Kidney epithelial cell (primary cell): ENCODE results near the gene NRIP1. TPM values are rescaled to one million over a fixed set of nuclear protein-coding genes. Genes with fewer than 3 reads are reported as not detected.

Experiments used
- DNase-seq: peaks from one replicate; pipeline ENCODE4 v3.0.0-alpha.2; 2010; ENCODE audit warnings: low read depth
- H3K27me3 ChIP-seq: 2 replicates; pipeline ENCODE4 v1.6.0; 2011; ENCODE audit warnings: low read length; ENCODE audit not compliant: control insufficient read depth, insufficient read depth
- H3K36me3 ChIP-seq: 2 replicates; pipeline ENCODE4 v1.5.1; 2011; ENCODE audit warnings: low read length; ENCODE audit not compliant: control insufficient read depth, insufficient read depth
- H3K4me3 ChIP-seq: 2 replicates; pipeline ENCODE4 v1.5.1; 2011; ENCODE audit warnings: low read depth, mild to moderate bottlenecking, control low read depth, low read length
- CTCF ChIP-seq: IDR thresholded peaks from 2 replicates; pipeline ENCODE4 v1.5.1; 2011; ENCODE audit warnings: mild to moderate bottlenecking, moderate library complexity, low read length, control low read depth, inconsistent platforms; ENCODE audit not compliant: insufficient read depth, poor library complexity, severe bottlenecking
- total RNA-seq: library from RNA; depleted of rRNA; stranded (reverse); fragments of >200 nt; gene quantifications from 2 replicates; pipeline ENCODE4 v1.2.3, GENCODE V29; 2015

Gene NRIP1
- total RNA-seq, 1 donor from 2014 or later: 52.6 TPM

DNA sequence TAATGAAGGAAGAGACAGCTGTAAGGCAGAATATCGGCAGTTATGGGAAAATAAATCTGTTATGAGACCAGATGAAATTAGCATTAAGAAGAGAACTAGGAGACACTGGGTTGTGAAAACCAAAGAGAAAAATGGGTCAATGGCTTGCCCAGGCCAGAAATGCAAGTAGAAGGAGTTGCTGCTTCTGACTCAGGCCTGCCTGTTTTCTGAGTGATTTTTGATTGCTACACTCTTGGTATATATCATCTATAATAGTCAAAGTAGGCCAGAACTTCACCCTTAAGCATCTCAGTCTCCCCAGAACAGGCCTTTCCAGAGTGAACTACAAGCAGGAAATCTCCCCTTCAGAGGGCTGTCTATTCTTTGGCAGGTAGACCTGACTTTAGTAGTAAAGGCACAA, 107.0 kb downstream of the NRIP1 start:
- TF ChIP-seq CTCF: no peak
- no peak for DNase-seq
- Histone ChIP-seq H3K4me3 (no peak overlapping the region), H3K36me3 (no peaks in the 10 kb centered on the region), H3K27me3 (no peaks in the 10 kb centered on the region)

GRCh38 chr21:14956807-14957206, 108.0 kb downstream of the NRIP1 start:
- no peak for TF ChIP-seq CTCF
- Histone ChIP-seq H3K36me3 (no peaks in the 10 kb centered on the region), H3K27me3 (no peaks in the 10 kb centered on the region), H3K4me3 (no peak overlapping the region)
- no peak for DNase-seq

DNA sequence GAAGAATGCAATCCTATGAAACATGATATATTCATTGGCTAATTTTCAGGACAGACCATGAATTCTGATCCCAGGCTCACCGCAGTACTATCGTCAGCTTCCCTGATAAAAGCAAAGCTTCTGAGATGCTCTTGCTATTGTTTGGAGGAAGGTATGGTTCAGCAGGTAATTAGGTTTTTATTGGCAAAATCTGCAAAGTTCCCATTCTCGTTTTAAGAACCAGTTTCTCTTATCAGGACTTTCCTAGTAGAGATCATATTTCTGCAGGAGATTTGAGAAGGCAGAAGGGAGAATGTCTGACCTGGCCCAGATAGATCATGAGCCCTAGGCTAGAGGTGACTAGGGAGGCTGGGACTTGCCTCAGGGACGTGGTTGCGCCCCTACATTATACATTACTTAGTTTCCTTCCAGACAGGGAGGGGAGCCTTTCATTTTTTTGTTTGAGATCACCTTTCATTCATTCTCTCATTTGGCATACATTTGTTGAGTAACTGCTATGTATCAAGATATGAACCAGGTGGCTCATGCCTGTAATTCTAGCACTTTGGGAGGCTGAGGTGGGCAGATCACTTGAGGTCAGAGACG, 108.8 kb downstream of the NRIP1 start:
- no peak for DNase-seq
- Histone ChIP-seq H3K4me3 (no peak overlapping the region), H3K27me3 (no peaks in the 10 kb centered on the region), H3K36me3 (no peaks in the 10 kb centered on the region)
- TF ChIP-seq CTCF: no peak

DNA sequence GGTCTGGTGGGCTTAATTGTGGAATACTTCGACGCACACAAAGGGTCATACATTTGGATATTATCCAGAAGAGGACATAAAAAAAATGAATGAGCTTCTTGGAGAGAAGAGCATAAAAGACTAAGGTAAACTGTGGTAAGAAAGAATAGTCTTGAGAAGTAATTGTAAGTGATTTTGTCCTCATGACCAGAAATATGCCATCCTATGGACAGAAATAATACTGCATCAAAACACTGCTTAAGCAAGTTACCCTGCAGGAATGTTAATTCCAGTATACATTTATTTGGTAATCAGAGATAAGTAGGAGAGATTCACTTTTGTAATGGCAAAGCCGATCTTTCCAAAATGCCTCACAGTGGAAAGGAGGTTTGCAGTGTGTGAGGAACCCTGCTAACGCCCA, 111.9 kb downstream of the NRIP1 start:
- Histone ChIP-seq H3K36me3 (no peaks in the 10 kb centered on the region), H3K4me3 (no peak overlapping the region), H3K27me3 (no peaks in the 10 kb centered on the region)
- no peak for DNase-seq
- no peak for TF ChIP-seq CTCF

GRCh38 chr21:14949603-14950002, 115.2 kb downstream of the NRIP1 start:
- DNase-seq: no peak
- H3K36me3 ChIP-seq: no peaks in the 10 kb centered on the region
- H3K4me3 ChIP-seq: no peak overlapping the region
- no peak for TF ChIP-seq CTCF
- no peaks in the 10 kb centered on the region for H3K27me3 ChIP-seq

DNA sequence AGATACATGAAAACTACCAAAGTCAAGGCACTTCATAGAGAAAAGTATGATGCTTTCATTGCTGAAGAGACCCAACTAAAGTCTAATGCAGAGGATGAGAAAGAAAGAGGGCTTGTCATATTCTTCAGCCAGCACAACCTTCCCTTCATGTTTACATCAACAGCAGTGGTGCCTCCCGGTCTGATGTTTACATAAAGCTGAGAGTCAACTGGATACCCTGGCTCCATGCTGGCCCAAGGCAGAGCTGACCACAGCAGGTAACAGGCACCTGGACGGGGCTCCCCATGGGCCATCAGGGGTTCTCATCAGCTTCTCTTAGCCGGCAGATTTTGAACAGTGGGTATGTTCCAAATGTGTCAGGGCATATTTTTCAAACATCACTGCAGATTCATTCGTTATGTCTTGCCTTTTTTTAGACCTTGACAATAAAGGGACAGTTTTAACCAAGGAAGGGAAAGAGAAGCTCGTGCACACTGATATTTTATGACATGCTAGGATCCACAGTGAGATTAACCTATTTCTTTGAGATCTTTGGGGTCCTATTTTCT, 117.1 kb downstream of the NRIP1 start:
- H3K36me3 ChIP-seq: no peaks in the 10 kb centered on the region
- no peaks in the 10 kb centered on the region for H3K27me3 ChIP-seq
- no peak overlapping the region for H3K4me3 ChIP-seq
- no peak for TF ChIP-seq CTCF
- no peak for DNase-seq
